OCI-LY7 (cell line): ENCODE results near the gene ANKRD33B. TPM values are rescaled to one million over a fixed set of nuclear protein-coding genes. Genes with fewer than 3 reads are reported as not detected.

Experiments
- BruUV-seq: library from RNA; stranded (reverse); fragments of 400-500 nt; replicated peaks from 2 replicates; lab custom pipeline; 2021; lab: Mats Ljungman, UMichigan
- CTCF ChIA-PET: fragments of 300-600 bp; sonication (Branson Sonifier 250); formaldehyde crosslinking; loops from one replicate; lab custom pipeline; 2022; ENCODE audit warnings: antibody characterized with exemption; ENCODE audit not compliant: unreplicated experiment; lab: Charles Lee
- POLR2A ChIA-PET: fragments of 300-600 bp; sonication (Branson Sonifier 250); formaldehyde crosslinking; loops from one replicate; lab custom pipeline; 2022; ENCODE audit warnings: antibody characterized with exemption; lab: Charles Lee
- DNase-seq: peaks from one replicate; pipeline ENCODE4 v3.0.0-alpha.2; 2015; ENCODE audit warnings: low spot score
- H2AFZ ChIP-seq: fragments of 200-600 bp; sonication (generic), shearing (Covaris generic); 2 replicates; pipeline ENCODE4 v1.6.1; 2014; ENCODE audit warnings: mild to moderate bottlenecking, antibody characterized with exemption, low read length, moderate library complexity
- H3K27ac ChIP-seq: fragments of 200-600 bp; sonication (generic); 2 replicates; pipeline ENCODE4 v1.5.1; 2014; ENCODE audit warnings: mixed run types, low read depth, mild to moderate bottlenecking, moderate library complexity, low read length, inconsistent platforms; ENCODE audit not compliant: poor library complexity, severe bottlenecking
- H3K36me3 ChIP-seq: fragments of 200-600 bp; sonication (generic); 2 replicates; pipeline ENCODE4 v1.6.1; 2014; ENCODE audit warnings: mild to moderate bottlenecking, antibody characterized with exemption, low read length, moderate library complexity, mixed read lengths; ENCODE audit not compliant: insufficient read depth
- H3K4me1 ChIP-seq: fragments of 200-600 bp; sonication (generic); 2 replicates; pipeline ENCODE4 v1.5.1; 2014; ENCODE audit warnings: mild to moderate bottlenecking, low read length; ENCODE audit not compliant: insufficient read depth, poor library complexity, severe bottlenecking
- H3K4me2 ChIP-seq: fragments of 200-600 bp; sonication (generic); 2 replicates; pipeline ENCODE4 v1.6.1; 2014; ENCODE audit warnings: mild to moderate bottlenecking, low read length
- H3K4me3 ChIP-seq: fragments of 200-600 bp; sonication (generic); 2 replicates; pipeline ENCODE4 v1.5.1; 2014; ENCODE audit warnings: mild to moderate bottlenecking, low read depth, low read length; ENCODE audit not compliant: poor library complexity, severe bottlenecking
- H3K79me2 ChIP-seq: fragments of 200-600 bp; sonication (generic); 2 replicates; pipeline ENCODE4 v1.6.1; 2016; ENCODE audit warnings: low read depth, mild to moderate bottlenecking, low read length, moderate library complexity, mixed read lengths; ENCODE audit not compliant: insufficient read depth
- H3K9me2 ChIP-seq: fragments of 200-600 bp; sonication (generic); 2 replicates; pipeline ENCODE4 v1.6.1; 2016; ENCODE audit warnings: mild to moderate bottlenecking, low read length, mixed read lengths; ENCODE audit not compliant: insufficient read depth
- H3K9me3 ChIP-seq: fragments of 200-600 bp; sonication (generic); 2 replicates; pipeline ENCODE4 v1.6.1; 2014; ENCODE audit warnings: mild to moderate bottlenecking, mixed run types, low read length, mixed read lengths
- H4K20me1 ChIP-seq: fragments of 200-600 bp; sonication (generic); 2 replicates; pipeline ENCODE4 v1.6.1; 2014; ENCODE audit warnings: mild to moderate bottlenecking, antibody characterized with exemption, low read length, moderate library complexity, mixed read lengths; ENCODE audit not compliant: insufficient read depth
- CTCF ChIP-seq: fragments of 200-600 bp; sonication (generic); conservative IDR thresholded peaks from 2 replicates; pipeline ENCODE4 v1.5.1; 2014; ENCODE audit warnings: mild to moderate bottlenecking, antibody characterized with exemption, low read length, moderate library complexity, mixed read lengths
- EZH2phosphoT487 ChIP-seq: fragments of 200-600 bp; sonication (generic); IDR thresholded peaks from 2 replicates; pipeline ENCODE4 v1.6.1; 2018; ENCODE audit warnings: low read depth, borderline replicate concordance, mild to moderate bottlenecking, mixed run types, antibody characterized with exemption, low read length, moderate library complexity, mixed read lengths
- intact Hi-C: fragments of 100-400 bp; cut with micrococcal nuclease; formaldehyde crosslinking; loops from one replicate; pipeline ENCODE4 v1.10.0; 2022; ENCODE audit not compliant: unreplicated experiment
- total RNA-seq, 2 experiments: library from RNA; depleted of rRNA in 1 of 2; stranded (reverse); fragments of >200 nt in 1 of 2; shearing (Covaris generic) in 1 of 2; gene quantifications; 2 replicates each; pipeline ENCODE4 v1.2.3, GENCODE V29; 2014 to 2022

ANKRD33B gene
- total RNA-seq, 2 experiments from 2014 or later: 5.6 to 11.4 TPM

GRCh38 chr5:10682801-10683525, 119.1 kb downstream of the ANKRD33B start:
- Histone ChIP-seq H3K9me2 (no peaks in the 10 kb centered on the region), H3K36me3 (peaks cover 41% of the 10 kb centered on the region), H3K4me1 (no peaks in the 10 kb centered on the region), H3K27ac (no peak overlapping the region), H4K20me1 (no peaks in the 10 kb centered on the region), H3K4me3 (no peak overlapping the region), H3K79me2 (no peaks in the 10 kb centered on the region), H3K4me2 (no peak overlapping the region), H2AFZ (no peak overlapping the region), H3K9me3 (no peaks in the 10 kb centered on the region)
- BruUV-seq: no TSS peak
- ChIA-PET POLR2A (no interaction called here), CTCF (no interaction called here)
- intact Hi-C loops: no loop called here
- TF ChIP-seq EZH2phosphoT487: no peak
- TF ChIP-seq CTCF: no peak
- DNase-seq: no peak

GRCh38 chr5:10684303-10685086, 120.6 kb downstream of the ANKRD33B start:
- no peaks in the 10 kb centered on the region for H4K20me1 ChIP-seq
- DNase-seq: no peak
- no peak overlapping the region for H3K4me3 ChIP-seq
- H3K36me3 ChIP-seq: peaks cover 27% of the 10 kb centered on the region
- H3K79me2 ChIP-seq: no peaks in the 10 kb centered on the region
- POLR2A ChIA-PET: interaction anchor here (0.6 to 1.5 kb wide), 4 partner anchors 18 to 333 kb away, joined by 3 read pairs; no protein-coding TSS in a partner anchor
- H2AFZ ChIP-seq: no peak overlapping the region
- H3K27ac ChIP-seq: no peak overlapping the region
- H3K9me3 ChIP-seq: no peaks in the 10 kb centered on the region
- no TSS peak for BruUV-seq
- H3K9me2 ChIP-seq: no peaks in the 10 kb centered on the region
- intact Hi-C loops: no loop called here
- H3K4me1 ChIP-seq: no peaks in the 10 kb centered on the region
- H3K4me2 ChIP-seq: no peak overlapping the region
- CTCF ChIA-PET: interaction anchor here (0.6 kb wide), 1 partner anchor 576 kb away, joined by 4 read pairs; no protein-coding TSS in a partner anchor
- no peak for TF ChIP-seq CTCF
- no peak for TF ChIP-seq EZH2phosphoT487
